ENCODE results near the gene SUFU. TPM values are rescaled to one million over a fixed set of nuclear protein-coding genes. Genes with fewer than 3 reads are reported as not detected.
A peak's percentile ranks its signal among the peaks of the same experiment; 100 is the strongest.

SUFU gene
- total RNA-seq, 4 donors from 2014 or later, result 2.3 to 5.4 (median 4.4) TPM

DNA sequence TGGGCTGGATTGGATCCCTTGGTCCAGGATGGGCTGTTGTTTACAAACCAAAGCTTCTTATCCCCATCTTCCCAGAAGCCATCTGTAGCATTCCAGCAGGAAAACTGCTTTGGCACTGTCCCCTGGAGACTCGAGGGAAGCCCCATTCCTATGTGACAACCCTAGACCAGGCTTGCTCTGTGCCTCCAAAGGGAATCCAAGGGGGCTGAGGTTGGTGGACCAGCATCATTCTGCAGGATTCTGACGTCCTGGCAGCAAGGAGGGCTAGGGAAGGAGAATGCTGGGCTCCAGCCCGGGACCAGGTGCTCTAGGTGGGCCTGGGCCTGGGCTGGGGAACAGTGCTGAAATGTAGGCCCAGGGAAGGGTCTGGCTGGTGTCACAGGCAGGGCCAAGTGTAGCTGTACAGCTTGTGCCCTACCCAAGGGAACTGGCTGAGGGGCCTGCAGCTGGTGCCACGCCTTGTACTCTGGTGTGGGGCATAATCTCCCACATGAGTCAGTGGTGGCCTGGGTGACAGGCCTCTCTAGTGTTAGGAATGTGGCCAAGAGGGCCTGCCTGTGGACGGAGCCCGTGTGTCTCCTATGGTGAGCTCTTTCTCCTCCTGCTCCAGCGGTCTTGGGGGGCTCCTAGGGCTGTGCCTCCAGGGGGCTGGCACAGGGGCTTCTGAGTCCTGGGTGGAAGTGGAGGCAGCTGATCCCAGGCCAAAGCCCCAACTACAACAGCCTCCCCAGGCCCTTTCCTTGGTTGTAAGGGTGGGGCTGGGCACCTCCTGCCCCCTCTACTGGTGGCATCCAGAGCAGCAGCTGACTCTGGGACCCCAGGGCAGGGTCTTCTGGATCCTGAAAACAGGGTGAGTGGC lies 165.7 kb downstream of the SUFU start:
- H3K27ac ChIP-seq, result peak overlapping the region; percentile 63 to 99 (median 82)

DNA sequence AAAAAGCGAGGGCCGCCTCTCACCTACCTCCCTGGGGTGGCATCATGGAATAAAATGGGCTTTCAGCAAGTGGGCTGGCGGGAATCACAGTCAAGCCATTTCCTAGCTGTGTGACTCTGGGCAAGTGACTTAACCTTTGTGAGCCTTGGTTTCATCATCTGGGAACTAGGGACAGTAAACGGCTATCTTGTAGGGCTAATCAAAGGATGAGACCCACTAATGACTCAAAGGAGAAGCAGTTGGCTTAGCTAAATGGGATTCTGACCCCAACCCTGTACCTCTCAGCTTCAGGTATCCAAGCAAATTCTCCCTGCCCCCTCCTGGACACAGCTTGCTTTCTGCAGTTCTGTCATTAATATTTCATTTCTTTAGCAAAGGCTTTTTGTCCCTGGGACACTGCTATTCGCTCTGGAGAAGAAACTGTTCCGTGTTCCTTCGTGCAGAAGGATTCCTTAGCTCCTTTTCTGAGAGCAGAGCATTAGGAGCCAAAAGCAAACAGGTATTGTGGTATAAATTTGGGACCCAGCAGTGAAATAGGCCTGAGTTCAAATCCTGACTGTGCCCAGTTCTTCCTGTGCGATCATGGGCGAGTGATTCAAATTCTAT lies 166.4 kb downstream of the SUFU start:
- no peak for DNase-seq
- no peaks in the 10 kb centered on the region for H3K36me3 ChIP-seq
- no peaks in the 10 kb centered on the region for H3K9me3 ChIP-seq
- H3K27me3 ChIP-seq, result no peaks in the 10 kb centered on the region
- TF ChIP-seq, protein P1, sequence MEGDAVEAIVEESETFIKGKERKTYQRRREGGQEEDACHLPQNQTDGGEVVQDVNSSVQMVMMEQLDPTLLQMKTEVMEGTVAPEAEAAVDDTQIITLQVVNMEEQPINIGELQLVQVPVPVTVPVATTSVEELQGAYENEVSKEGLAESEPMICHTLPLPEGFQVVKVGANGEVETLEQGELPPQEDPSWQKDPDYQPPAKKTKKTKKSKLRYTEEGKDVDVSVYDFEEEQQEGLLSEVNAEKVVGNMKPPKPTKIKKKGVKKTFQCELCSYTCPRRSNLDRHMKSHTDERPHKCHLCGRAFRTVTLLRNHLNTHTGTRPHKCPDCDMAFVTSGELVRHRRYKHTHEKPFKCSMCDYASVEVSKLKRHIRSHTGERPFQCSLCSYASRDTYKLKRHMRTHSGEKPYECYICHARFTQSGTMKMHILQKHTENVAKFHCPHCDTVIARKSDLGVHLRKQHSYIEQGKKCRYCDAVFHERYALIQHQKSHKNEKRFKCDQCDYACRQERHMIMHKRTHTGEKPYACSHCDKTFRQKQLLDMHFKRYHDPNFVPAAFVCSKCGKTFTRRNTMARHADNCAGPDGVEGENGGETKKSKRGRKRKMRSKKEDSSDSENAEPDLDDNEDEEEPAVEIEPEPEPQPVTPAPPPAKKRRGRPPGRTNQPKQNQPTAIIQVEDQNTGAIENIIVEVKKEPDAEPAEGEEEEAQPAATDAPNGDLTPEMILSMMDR (IDR thresholded peaks at IDR 0.05), result peak in 1 of 6 experiments; percentile 2
- no peak for TF ChIP-seq POLR2A (IDR thresholded peaks at IDR 0.05)
- intact Hi-C loops (cut with DNase I), result no loop called here
- WGBS, 2 donors, result 94% methylated on average over 9 of the region's 9 CpGs
- H3K4me1 ChIP-seq, result peaks cover 55 to 61% of the 10 kb centered on the region in 2 donors
- no peak overlapping the region for H3K4me3 ChIP-seq (replicated peaks in 1 of 3)
- peak overlapping the region; percentile 63 to 99 (median 82) for H3K27ac ChIP-seq

More for the DNA sequence above, 165.7 kb downstream of the SUFU start:
- no peaks in the 10 kb centered on the region for H3K36me3 ChIP-seq
- H3K4me3 ChIP-seq (replicated peaks in 1 of 3), result no peak overlapping the region
- H3K27me3 ChIP-seq, result no peaks in the 10 kb centered on the region
- DNase-seq, result peak; percentile 88
- H3K4me1 ChIP-seq, result peaks cover 47 to 54% of the 10 kb centered on the region in 2 donors
- WGBS, 2 donors, result 47 to 75% methylated on average over 2 to 4 of the region's 7 CpGs
- intact Hi-C loops (cut with DNase I), result no loop called here
- no peaks in the 10 kb centered on the region for H3K9me3 ChIP-seq
- peak in 1 of 2 donors; percentile 49 for TF ChIP-seq POLR2A (IDR thresholded peaks at IDR 0.05)
- TF ChIP-seq, protein P1 (IDR thresholded peaks at IDR 0.05), result peak in 4 of 6 experiments; percentile 4 to 28 (median 16)

DNA sequence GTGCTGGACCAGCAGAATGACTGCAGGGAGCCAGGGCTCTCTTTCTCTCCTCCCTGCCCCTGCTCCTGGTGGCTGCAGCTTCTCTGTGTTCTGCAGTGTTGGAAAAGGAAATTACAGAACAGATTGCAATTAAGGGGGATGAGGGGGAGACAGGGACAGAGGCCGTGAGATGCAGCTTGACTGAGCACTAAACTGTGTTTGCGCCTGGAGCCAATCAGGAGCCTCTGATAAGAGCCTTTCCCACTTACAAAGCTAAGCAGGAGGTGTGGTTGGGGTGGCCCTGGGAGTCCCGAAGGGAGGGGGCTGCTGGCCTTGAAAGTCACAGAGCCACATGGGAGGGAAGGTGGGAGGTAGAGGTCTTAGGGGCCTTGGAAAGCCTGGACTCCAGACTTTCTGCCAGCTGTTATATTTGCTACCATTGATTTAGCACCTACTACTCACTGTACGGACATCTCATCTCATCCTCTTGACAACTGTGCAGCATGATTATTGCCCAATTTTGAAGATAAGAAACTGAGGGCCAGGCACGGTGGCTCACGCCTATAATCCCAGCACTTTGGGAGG lies 167.2 kb downstream of the SUFU start:
- no peak for DNase-seq
- Histone ChIP-seq H3K36me3 (no peaks in the 10 kb centered on the region), H3K4me1 (peaks cover 63 to 69% of the 10 kb centered on the region in 2 donors), H3K27me3 (no peaks in the 10 kb centered on the region), H3K4me3 (replicated peaks in 1 of 3) (no peak overlapping the region), H3K9me3 (no peaks in the 10 kb centered on the region), H3K27ac (peak overlapping the region; percentile 63 to 99 (median 82))
- no peak for TF ChIP-seq POLR2A (IDR thresholded peaks at IDR 0.05)
- TF ChIP-seq, protein P1 (IDR thresholded peaks at IDR 0.05), result no peak
- 63 to 66% methylated on average over 6 of the region's 6 CpGs for WGBS, 2 donors
- intact Hi-C loops (cut with DNase I), result no loop called here

DNA sequence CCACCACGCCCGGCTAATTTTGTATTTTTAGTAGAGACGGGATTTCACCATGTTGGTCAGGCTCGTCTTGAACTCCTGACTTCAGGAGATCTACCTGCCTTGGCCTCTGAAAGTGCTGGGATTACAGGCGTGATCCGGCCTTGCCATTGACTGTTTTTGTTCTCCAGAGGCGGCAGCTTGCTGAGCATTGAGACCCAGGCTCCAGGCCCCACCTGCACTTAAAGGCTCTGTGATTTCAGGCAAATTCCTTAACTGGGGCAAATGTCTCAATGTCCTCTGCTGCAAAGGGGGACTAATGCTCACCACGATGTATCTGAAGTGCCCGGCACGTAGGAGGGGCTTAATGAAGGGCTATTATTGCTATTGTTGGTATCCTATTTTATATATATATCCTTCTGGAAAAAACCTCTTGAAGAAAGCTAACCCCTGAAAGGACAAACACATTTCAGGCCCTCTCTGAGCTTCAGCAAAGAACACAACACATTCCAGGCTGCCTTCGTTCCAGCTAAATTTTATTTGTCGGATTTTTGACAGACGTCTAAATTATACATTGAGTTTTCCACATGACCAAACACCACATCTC lies 169.6 kb downstream of the SUFU start:
- peak; percentile 77 to 78 for DNase-seq
- peak in 1 of 2 donors; percentile 50 for TF ChIP-seq POLR2A (IDR thresholded peaks at IDR 0.05)
- TF ChIP-seq, protein P1 (IDR thresholded peaks at IDR 0.05), result no peak
- H3K4me1 ChIP-seq, result peaks cover 86 to 90% of the 10 kb centered on the region in 2 donors
- WGBS, 2 donors, result 27 to 33% methylated on average over 13 of the region's 13 CpGs
- H3K27ac ChIP-seq, result peak overlapping the region; percentile 94 to 99 (median 96)
- H3K9me3 ChIP-seq, result no peaks in the 10 kb centered on the region
- H3K4me3 ChIP-seq (replicated peaks in 1 of 3), result no peak overlapping the region
- intact Hi-C loops (cut with DNase I), result no loop called here
- H3K36me3 ChIP-seq, result no peaks in the 10 kb centered on the region
- H3K27me3 ChIP-seq, result no peaks in the 10 kb centered on the region
